IMR-90 (cell line): Measurements from ENCODE around the gene MEGF6. TPM values are rescaled to one million over a fixed set of nuclear protein-coding genes. Genes with fewer than 3 reads are reported as not detected.

Source experiments
- ATAC-seq: fragments of 200-7000 bp; cut with Tn5 transposase; 2 replicates; pipeline ENCODE4 v1.9.1; 2020; ENCODE audit warnings: low read depth, mild to moderate bottlenecking, moderate library complexity
- BruUV-seq: library from RNA; stranded (reverse); fragments of 400-500 nt; replicated peaks from 2 replicates; lab custom pipeline; 2021; lab: Mats Ljungman, UMichigan
- CTCF ChIA-PET: fragments of 300-600 bp; formaldehyde crosslinking; extraction: SDS; loops from one replicate; lab custom pipeline; 2021; ENCODE audit warnings: antibody characterized with exemption; lab: Yijun Ruan, JAX
- POLR2A ChIA-PET: fragments of 300-600 bp; sonication (Branson Sonifier 250); formaldehyde crosslinking; loops from one replicate; lab custom pipeline; 2022; ENCODE audit warnings: antibody characterized with exemption; ENCODE audit not compliant: unreplicated experiment; lab: Charles Lee
- DNase-seq: peaks from one replicate; pipeline ENCODE4 v3.0.0; 2013
- H2AFZ ChIP-seq: replicated peaks from 2 replicates; pipeline ENCODE3; 2013; ENCODE audit warnings: low read length, mild to moderate bottlenecking; ENCODE audit not compliant: poor library complexity
- H2AK5ac ChIP-seq: 2 replicates; pipeline ENCODE4 v1.6.1; 2013; ENCODE audit warnings: low read depth, low read length, inconsistent platforms
- H2AK9ac ChIP-seq: replicated peaks from 2 replicates; pipeline ENCODE3; 2013; ENCODE audit warnings: mild to moderate bottlenecking, low read depth, low read length, moderate library complexity; ENCODE audit not compliant: poor library complexity
- H2BK120ac ChIP-seq: 2 replicates; pipeline ENCODE4 v1.6.1; 2013; ENCODE audit warnings: low read depth, low read length, inconsistent platforms
- H2BK15ac ChIP-seq: 3 replicates; pipeline ENCODE4 v1.6.1; 2013; ENCODE audit warnings: low read depth, low read length, inconsistent platforms
- H2BK20ac ChIP-seq: 2 replicates; pipeline ENCODE4 v1.6.1; 2013; ENCODE audit warnings: low read depth, mild to moderate bottlenecking, inconsistent platforms, low read length, moderate library complexity
- H2BK5ac ChIP-seq: 2 replicates; pipeline ENCODE4 v1.6.1; 2013; ENCODE audit warnings: mild to moderate bottlenecking, low read depth, low read length, inconsistent platforms; ENCODE audit not compliant: poor library complexity, severe bottlenecking
- H3K14ac ChIP-seq: replicated peaks from 2 replicates; pipeline ENCODE4 v1.6.1; 2013; ENCODE audit warnings: low read depth, low read length, inconsistent platforms
- H3K18ac ChIP-seq: 2 replicates; pipeline ENCODE4 v1.6.1; 2013; ENCODE audit warnings: low read depth, low read length, control low read depth
- H3K23ac ChIP-seq: 2 replicates; pipeline ENCODE4 v1.6.1; 2013; ENCODE audit warnings: low read depth, low read length, inconsistent platforms
- H3K27ac ChIP-seq: 2 replicates; pipeline ENCODE4 v1.5.1; 2013; ENCODE audit warnings: mild to moderate bottlenecking, control low read depth, low read length; ENCODE audit not compliant: insufficient read depth
- H3K27me3 ChIP-seq: 2 replicates; pipeline ENCODE4 v1.6.1; 2013; ENCODE audit warnings: low read length; ENCODE audit not compliant: control insufficient read depth, insufficient read depth
- H3K36me3 ChIP-seq: 2 replicates; pipeline ENCODE4 v1.6.1; 2013; ENCODE audit warnings: low read length, mixed read lengths; ENCODE audit not compliant: control insufficient read depth, insufficient read depth
- H3K4ac ChIP-seq: 2 replicates; pipeline ENCODE4 v1.6.1; 2013; ENCODE audit warnings: low read depth, low read length, inconsistent platforms
- H3K4me1 ChIP-seq: 2 replicates; pipeline ENCODE4 v1.6.1; 2013; ENCODE audit warnings: low read length, mixed read lengths; ENCODE audit not compliant: control insufficient read depth, insufficient read depth
- H3K4me2 ChIP-seq: 2 replicates; pipeline ENCODE4 v1.6.1; 2013; ENCODE audit warnings: low read depth, mild to moderate bottlenecking, control low read depth, low read length, moderate library complexity
- H3K4me3 ChIP-seq: 2 replicates; pipeline ENCODE4 v1.5.1; 2013; ENCODE audit warnings: low read depth, mild to moderate bottlenecking, control low read depth, low read length, moderate library complexity; ENCODE audit not compliant: insufficient read depth
- H3K56ac ChIP-seq: 2 replicates; pipeline ENCODE4 v1.6.1; 2013; ENCODE audit warnings: low read length, inconsistent platforms; ENCODE audit not compliant: insufficient read depth; ENCODE audit errors: extremely low read depth
- H3K79me1 ChIP-seq, 2 experiments: 2 replicates each; pipeline ENCODE4 v1.6.1; 2013; ENCODE audit warnings: low read length in 2 of 2, inconsistent platforms in 1 of 2, low read depth in 1 of 2
- H3K9ac ChIP-seq: 2 replicates; pipeline ENCODE4 v1.6.1; 2013; ENCODE audit warnings: low read depth, low read length, control low read depth
- H3K9me1 ChIP-seq: 2 replicates; pipeline ENCODE4 v1.6.1; 2013; ENCODE audit warnings: low read length, inconsistent platforms; ENCODE audit not compliant: insufficient read depth
- H3K9me3 ChIP-seq: 2 replicates; pipeline ENCODE4 v1.6.1; 2013; ENCODE audit warnings: low read length; ENCODE audit not compliant: control insufficient read depth, insufficient read depth
- H4K20me1 ChIP-seq: 2 replicates; pipeline ENCODE4 v1.6.1; 2013; ENCODE audit warnings: low read length, inconsistent platforms; ENCODE audit not compliant: insufficient read depth
- H4K5ac ChIP-seq: 2 replicates; pipeline ENCODE4 v1.6.1; 2013; ENCODE audit warnings: mild to moderate bottlenecking, low read depth, low read length, control low read depth
- H4K8ac ChIP-seq, 2 experiments: 2 replicates each; pipeline ENCODE4 v1.6.1; 2013; ENCODE audit warnings: low read depth in 2 of 2, low read length in 2 of 2, control low read depth in 1 of 2, inconsistent platforms in 1 of 2
- H4K91ac ChIP-seq: 2 replicates; pipeline ENCODE4 v1.6.1; 2013; ENCODE audit warnings: low read depth, low read length, inconsistent platforms; ENCODE audit not compliant: insufficient read depth
- BHLHE40 ChIP-seq: fragments of 150-350 bp; IDR thresholded peaks from 2 replicates; pipeline ENCODE4 v1.6.1; 2016; ENCODE audit warnings: mild to moderate bottlenecking, low read depth, low read length
- CEBPB ChIP-seq: IDR thresholded peaks from 2 replicates; pipeline ENCODE4 v1.6.1; 2012; ENCODE audit warnings: low read depth, low read length, improper control_type of control experiment
- CTCF ChIP-seq: conservative IDR thresholded peaks from 2 replicates; pipeline ENCODE4 v1.5.1; 2012; ENCODE audit warnings: mild to moderate bottlenecking, low read depth, low read length, improper control_type of control experiment
- ELK1 ChIP-seq: fragments of 150-350 bp; IDR thresholded peaks from 2 replicates; pipeline ENCODE4 v1.6.1; 2016; ENCODE audit warnings: low read depth, mild to moderate bottlenecking, low read length, moderate library complexity, borderline replicate concordance
- FOS ChIP-seq: fragments of 150-350 bp; IDR thresholded peaks from 2 replicates; pipeline ENCODE4 v1.6.1; 2016; ENCODE audit warnings: low read depth, low read length
- MXI1 ChIP-seq: IDR thresholded peaks from 2 replicates; pipeline ENCODE4 v1.6.1; 2012; ENCODE audit warnings: low read depth, mild to moderate bottlenecking, low read length, moderate library complexity, borderline replicate concordance
- NFE2L2 ChIP-seq: fragments of 150-350 bp; IDR thresholded peaks from 2 replicates; pipeline ENCODE4 v1.6.1; 2016; ENCODE audit warnings: low read depth, mild to moderate bottlenecking, low read length
- POLR2A ChIP-seq: IDR thresholded peaks from 2 replicates; pipeline ENCODE4 v1.6.1; 2012; ENCODE audit warnings: mild to moderate bottlenecking, low read depth, low read length
- RCOR1 ChIP-seq: IDR thresholded peaks from 2 replicates; pipeline ENCODE4 v1.6.1; 2012; ENCODE audit warnings: mild to moderate bottlenecking, low read length, improper control_type of control experiment; ENCODE audit not compliant: insufficient replicate concordance
- SMC3 ChIP-seq: fragments of 150-350 bp; IDR thresholded peaks from 2 replicates; pipeline ENCODE4 v1.6.1; 2016; ENCODE audit warnings: low read depth, mild to moderate bottlenecking, antibody characterized with exemption, low read length, moderate library complexity
- USF2 ChIP-seq: fragments of 150-350 bp; IDR thresholded peaks from 2 replicates; pipeline ENCODE4 v1.6.1; 2017; ENCODE audit warnings: mild to moderate bottlenecking, antibody characterized with exemption, low read length, low read depth
- WGBS, 2 experiments: methylation state at CpG; one replicate each; pipeline versions ENCODE4 v1.1.5 to v1.1.7; 2013; ENCODE audit warnings: missing lambda C conversion rate in 2 of 2; ENCODE audit not compliant: insufficient read length in 1 of 2; ENCODE audit errors: extremely low coverage in 2 of 2; 5-methylcytosine and 5-hydroxymethylcytosine counted together
- dilution Hi-C: fragments of 300-500 bp; cut with HindIII; formaldehyde crosslinking; loops from one replicate; pipeline ENCODE4 v1.14.3; 2018; ENCODE audit warnings: low sequenced_read_pairs; ENCODE audit not compliant: unreplicated experiment
- in situ Hi-C: fragments of 300-500 bp; cut with MboI; formaldehyde crosslinking; loops from 3 replicates; pipeline ENCODE4 v1.14.3; 2019; ENCODE audit warnings: low sequenced_read_pairs, inconsistent platforms, mixed read lengths
- intact Hi-C: fragments of 100-400 bp; cut with micrococcal nuclease; formaldehyde crosslinking; loops from 2 replicates; pipeline ENCODE4 v1.10.0; 2022
- polyA plus RNA-seq, 3 experiments: library from polyadenylated mRNA; depleted of rRNA; stranded (reverse); fragments of >200 nt; gene quantifications; 2 replicates each; pipeline ENCODE4 v1.2.3, GENCODE V29; 2012; ENCODE audit warnings: low replicate concordance in 1 of 3
- total RNA-seq: library from RNA; depleted of rRNA; stranded (reverse); fragments of >200 nt; gene quantifications from 2 replicates; pipeline ENCODE4 v1.2.3, GENCODE V29; 2012

The MEGF6 gene
- total and polyA plus RNA-seq, 2 of the 4 experiments (the other 2 are of a cell fraction): 0.72 to 4.1 TPM

GRCh38 chr1:3632298-3632697 is 21.0 kb upstream of the MEGF6 start:
- Histone ChIP-seq H2BK20ac (no peak overlapping the region), H3K36me3 (peaks cover 74% of the 10 kb centered on the region), H2AK9ac (no peak overlapping the region), H3K9ac (no peak overlapping the region), H3K4ac (no peak overlapping the region), H2BK5ac (no peak overlapping the region), H3K9me3 (no peaks in the 10 kb centered on the region), H3K27ac (no peak overlapping the region), H3K4me3 (no peak overlapping the region), H2BK15ac (no peak overlapping the region), H4K20me1 (no peaks in the 10 kb centered on the region; the same call in 1 of the 2 replicates), H3K79me1 (no peaks in the 10 kb centered on the region), H3K23ac (no peak overlapping the region), H3K4me2 (no peak overlapping the region), H3K4me1 (no peaks in the 10 kb centered on the region), H3K14ac (no peak overlapping the region), H3K9me1 (no peaks in the 10 kb centered on the region), H2AFZ (peak overlapping the region; percentile 32), H4K5ac (no peak overlapping the region), H2BK120ac (no peak overlapping the region), H4K8ac (no peak overlapping the region), H2AK5ac (no peak overlapping the region), H3K18ac (no peak overlapping the region), H3K27me3 (no peaks in the 10 kb centered on the region), H3K56ac (no peak overlapping the region), H4K91ac (no peak overlapping the region)
- TF ChIP-seq USF2 (no peak), MXI1 (no peak), CTCF (no peak), CEBPB (no peak), ELK1 (no peak), RCOR1 (no peak), BHLHE40 (no peak), FOS (no peak), NFE2L2 (no peak), POLR2A (no peak), SMC3 (no peak)
- ChIA-PET POLR2A (no interaction called here), CTCF (no interaction called here)
- in situ Hi-C loops (no loop called here), dilution Hi-C loops (no loop called here), intact Hi-C loops (no loop called here)
- BruUV-seq: no TSS peak
- WGBS, 2 experiments: 96% methylated on average over 9 of the region's 17 CpGs; no CpG with 5 or more reads in 1 of the 2 experiments
- ATAC-seq (no peak), DNase-seq (no peak)
